ENCODE measurements around the gene FBXW8. TPM values are rescaled to one million over a fixed set of nuclear protein-coding genes. Genes with fewer than 3 reads are reported as not detected.

Gene FBXW8
- total RNA-seq: 17.9 TPM

GRCh38 chr12:116910645-116911451 is at the start of gene FBXW8:
Gene FBXW8 (plus strand): TSS chr12:116910950. CDS start chr12:116911038, 88 bp downstream.

GRCh38 chr12:116881325-116881876 is 29.3 kb upstream of the FBXW8 start, which contains the start of gene HRK:
Gene HRK (minus strand): TSS chr12:116881441. CDS start chr12:116881307, 134 bp downstream.

Other genes starting within 250 kb of the FBXW8 start
- 92.5 TPM for gene SPRING1, start 172.9 kb upstream of the FBXW8 start, total RNA-seq
- gene RNFT2, start 172.6 kb upstream of the FBXW8 start, total RNA-seq: 7.4 TPM
- 0.29 TPM for gene HRK, start 29.5 kb upstream of the FBXW8 start, total RNA-seq
- gene TESC, start 188.5 kb downstream of the FBXW8 start, total RNA-seq: 17.6 TPM